ENCODE measurements around the gene WDR41. TPM values are rescaled to one million over a fixed set of nuclear protein-coding genes. Genes with fewer than 3 reads are reported as not detected.

WDR41 gene
- total RNA-seq, 1 experiment from 2014 or later, result 85.1 TPM

Other genes with a start within 250 kb of the WDR41 start
- gene OTP, start 146.4 kb upstream of the WDR41 start, total RNA-seq (2014; rRNA removed; shearing (Covaris generic)), result not detected in 2 replicates

All from SJCRH30 (cell line).